RWPE2 (cell line): ENCODE results near the gene RSPRY1.

Experiments used
- ATAC-seq: fragments of 200-7000 bp; cut with Tn5 transposase; 3 replicates; pipeline ENCODE4 v1.9.1; 2021; ENCODE audit warnings: low read depth
- DNase-seq: peaks from one replicate; pipeline ENCODE4 v3.0.0-alpha.2; 2020; ENCODE audit warnings: low spot score
- H3K27ac ChIP-seq: fragments of 450-650 bp; 2 replicates; pipeline ENCODE4 v1.5.1; 2017; ENCODE audit warnings: mild to moderate bottlenecking; ENCODE audit not compliant: poor library complexity, severe bottlenecking
- H3K27me3 ChIP-seq: fragments of 250-450 bp; sonication (Bioruptor Pico); 2 replicates; pipeline ENCODE4 v1.5.1; 2021; ENCODE audit warnings: mild to moderate bottlenecking, moderate library complexity; ENCODE audit not compliant: insufficient read depth, poor library complexity, severe bottlenecking
- H3K36me3 ChIP-seq: fragments of 250-450 bp; sonication (Bioruptor Pico); 2 replicates; pipeline ENCODE4 v1.5.1; 2020; ENCODE audit warnings: low read depth, mild to moderate bottlenecking, moderate library complexity
- H3K4me1 ChIP-seq: fragments of 250-450 bp; sonication (Bioruptor Pico); 2 replicates; pipeline ENCODE4 v1.5.1; 2021; ENCODE audit warnings: mild to moderate bottlenecking, moderate library complexity; ENCODE audit not compliant: insufficient read depth, poor library complexity, severe bottlenecking
- H3K4me3 ChIP-seq: fragments of 250-450 bp; sonication (Bioruptor Pico); 2 replicates; pipeline ENCODE4 v1.5.1; 2021; ENCODE audit warnings: mild to moderate bottlenecking, moderate library complexity; ENCODE audit not compliant: severe bottlenecking
- H3K9me3 ChIP-seq: fragments of 250-450 bp; sonication (Bioruptor Pico); 2 replicates; pipeline ENCODE4 v1.5.1; 2021; ENCODE audit warnings: mild to moderate bottlenecking, moderate library complexity; ENCODE audit not compliant: severe bottlenecking
- TF ChIP-seq, protein P1 (sequence below): fragments of 450-650 bp; IDR thresholded peaks from one replicate; pipeline ENCODE4 v1.5.1; 2017; ENCODE audit warnings: mild to moderate bottlenecking, moderate library complexity; ENCODE audit not compliant: poor library complexity, severe bottlenecking

Gene RSPRY1

DNA sequence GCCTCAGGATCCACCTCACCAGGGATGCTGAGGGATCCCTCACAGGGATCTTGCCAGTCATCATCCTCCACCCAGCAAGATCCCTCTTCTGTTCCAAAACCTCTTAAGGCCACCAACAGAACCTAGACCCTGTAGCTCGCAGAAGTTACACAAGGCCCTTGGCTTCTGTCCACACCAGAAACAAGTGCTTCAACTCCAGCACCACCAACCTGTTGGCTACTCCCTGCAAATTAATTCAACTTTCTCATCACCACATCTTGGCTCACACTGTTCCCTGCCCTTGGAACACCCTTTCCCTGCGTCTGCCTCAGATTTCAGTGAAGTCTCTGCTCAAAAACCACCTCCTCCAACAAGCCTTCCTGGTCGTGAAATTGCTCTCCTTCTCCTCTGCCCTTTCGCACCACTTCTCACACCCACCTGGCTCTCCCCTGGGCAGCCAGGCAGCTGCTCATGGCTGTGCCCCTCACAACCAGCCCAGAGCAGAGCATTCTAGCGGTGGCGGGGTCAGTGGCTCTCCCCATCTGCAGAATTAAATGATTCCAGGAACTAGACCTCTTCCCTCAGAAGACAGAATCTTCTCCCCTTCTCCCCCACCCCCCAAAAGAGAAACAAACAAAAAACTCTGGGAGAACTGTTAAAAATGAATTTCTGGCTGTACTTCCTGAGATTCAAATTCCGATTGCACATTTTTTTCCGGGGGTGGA, 96.5 kb downstream of the RSPRY1 start:
- DNase-seq (no peak), ATAC-seq (no peak)
- TF ChIP-seq, protein P1, sequence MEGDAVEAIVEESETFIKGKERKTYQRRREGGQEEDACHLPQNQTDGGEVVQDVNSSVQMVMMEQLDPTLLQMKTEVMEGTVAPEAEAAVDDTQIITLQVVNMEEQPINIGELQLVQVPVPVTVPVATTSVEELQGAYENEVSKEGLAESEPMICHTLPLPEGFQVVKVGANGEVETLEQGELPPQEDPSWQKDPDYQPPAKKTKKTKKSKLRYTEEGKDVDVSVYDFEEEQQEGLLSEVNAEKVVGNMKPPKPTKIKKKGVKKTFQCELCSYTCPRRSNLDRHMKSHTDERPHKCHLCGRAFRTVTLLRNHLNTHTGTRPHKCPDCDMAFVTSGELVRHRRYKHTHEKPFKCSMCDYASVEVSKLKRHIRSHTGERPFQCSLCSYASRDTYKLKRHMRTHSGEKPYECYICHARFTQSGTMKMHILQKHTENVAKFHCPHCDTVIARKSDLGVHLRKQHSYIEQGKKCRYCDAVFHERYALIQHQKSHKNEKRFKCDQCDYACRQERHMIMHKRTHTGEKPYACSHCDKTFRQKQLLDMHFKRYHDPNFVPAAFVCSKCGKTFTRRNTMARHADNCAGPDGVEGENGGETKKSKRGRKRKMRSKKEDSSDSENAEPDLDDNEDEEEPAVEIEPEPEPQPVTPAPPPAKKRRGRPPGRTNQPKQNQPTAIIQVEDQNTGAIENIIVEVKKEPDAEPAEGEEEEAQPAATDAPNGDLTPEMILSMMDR = no peak
- Histone ChIP-seq H3K4me3 (peak overlapping the region; percentile 67), H3K27ac (peak overlapping the region; percentile 35), H3K4me1 (peaks cover 29% of the 10 kb centered on the region), H3K27me3 (no peaks in the 10 kb centered on the region), H3K36me3 (no peaks in the 10 kb centered on the region), H3K9me3 (no peaks in the 10 kb centered on the region)

DNA sequence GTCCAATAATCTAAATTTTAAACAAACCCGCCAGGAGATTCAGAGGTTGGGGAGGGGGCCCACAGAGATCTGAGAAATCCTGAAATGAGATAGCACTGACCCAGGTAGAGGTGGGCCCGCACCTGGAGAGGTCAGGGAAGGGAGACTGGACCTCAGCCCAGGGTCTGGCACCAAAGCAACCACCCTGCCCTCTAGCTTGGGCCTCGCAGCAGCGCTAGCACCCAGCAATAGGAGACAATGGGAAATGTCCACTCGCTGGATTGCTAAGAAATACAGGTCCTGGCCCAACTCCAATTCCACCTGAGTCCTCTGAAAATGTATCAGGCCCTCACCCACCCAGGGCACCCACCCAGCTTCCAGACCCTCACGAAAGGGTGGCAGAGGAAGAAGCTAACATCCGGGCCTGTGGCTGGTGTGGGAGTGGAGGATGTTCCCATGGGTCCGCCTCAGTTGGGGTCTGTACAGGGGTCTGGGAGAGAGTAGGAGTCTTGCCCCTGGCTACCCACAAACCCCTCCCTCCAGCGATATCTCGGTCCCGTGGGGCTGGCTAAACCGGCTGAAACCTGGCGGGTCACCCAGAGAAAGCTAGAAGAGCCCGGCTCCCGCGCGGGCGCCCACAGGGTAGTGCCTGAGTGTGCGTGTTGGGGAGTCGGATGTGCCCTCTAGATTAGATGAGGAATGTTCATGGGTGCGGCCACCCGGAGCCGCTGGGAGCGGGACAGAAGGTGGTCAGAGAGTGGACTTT, 97.3 kb downstream of the RSPRY1 start:
- TF ChIP-seq, protein P1 = no peak
- peak; percentile 25; the same call in 2 of the 3 replicates for ATAC-seq
- H3K4me3 ChIP-seq = peak overlapping the region; percentile 67
- no peak for DNase-seq
- H3K9me3 ChIP-seq = no peaks in the 10 kb centered on the region
- H3K4me1 ChIP-seq = peaks cover 22% of the 10 kb centered on the region
- no peaks in the 10 kb centered on the region for H3K27me3 ChIP-seq
- H3K36me3 ChIP-seq = no peaks in the 10 kb centered on the region
- H3K27ac ChIP-seq = peak overlapping the region; percentile 35

DNA sequence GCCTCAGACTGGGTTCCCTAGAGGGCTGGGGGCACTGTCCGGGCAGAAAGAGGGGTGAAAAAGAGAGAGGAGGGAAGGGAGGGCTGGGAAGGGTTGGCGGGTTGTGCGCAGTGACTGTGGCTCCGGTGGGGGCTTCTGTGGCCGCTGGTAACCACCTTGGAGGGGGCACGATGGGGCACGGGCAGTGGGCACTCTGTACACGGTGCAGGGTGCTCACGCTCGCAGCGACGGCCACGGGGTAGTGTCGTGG, 97.8 kb downstream of the RSPRY1 start:
- TF ChIP-seq, protein P1 = no peak
- no peak for ATAC-seq
- Histone ChIP-seq H3K36me3 (no peaks in the 10 kb centered on the region), H3K9me3 (no peaks in the 10 kb centered on the region), H3K4me3 (peak overlapping the region; percentile 67), H3K27me3 (no peaks in the 10 kb centered on the region), H3K4me1 (peaks cover 18% of the 10 kb centered on the region), H3K27ac (peak overlapping the region; percentile 35)
- no peak for DNase-seq

DNA sequence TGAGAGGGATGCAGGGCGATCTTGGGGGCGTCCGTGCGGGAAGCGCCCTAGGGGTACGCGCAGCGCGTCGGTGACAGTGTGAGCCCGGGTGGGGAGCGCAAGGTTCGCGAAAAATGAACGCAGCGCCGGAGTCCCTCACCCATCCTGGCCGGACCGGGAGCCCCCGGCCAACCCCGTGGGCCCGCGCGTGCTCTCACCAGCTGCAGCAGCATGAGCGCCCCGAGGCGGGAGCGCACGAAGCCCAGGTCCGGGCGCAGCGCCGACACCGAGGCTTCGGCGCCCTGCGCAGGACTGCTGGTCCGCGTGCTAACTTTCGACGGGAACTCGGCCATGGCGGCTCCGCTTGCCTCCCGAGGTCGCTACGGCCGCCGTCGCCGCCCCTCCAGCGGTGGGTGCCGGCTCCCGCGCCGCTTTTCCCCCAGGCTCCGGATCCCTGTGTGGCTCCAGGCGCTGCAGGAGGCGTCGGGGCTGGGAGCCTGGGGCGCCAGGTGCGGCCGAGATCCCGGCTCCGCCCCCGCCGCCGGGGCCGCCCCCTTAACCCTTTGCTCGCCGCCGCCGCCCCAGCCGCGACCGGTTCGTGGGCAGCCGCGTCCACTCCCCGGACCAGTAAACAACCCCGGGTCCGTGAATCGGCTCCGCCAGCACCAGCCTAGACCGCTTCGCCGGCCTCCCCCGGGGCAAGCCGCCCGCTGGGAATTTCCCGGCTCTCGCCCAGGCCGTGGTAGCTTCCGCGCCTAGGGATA, 98.3 kb downstream of the RSPRY1 start, which contains the start of gene PLLP:
TSS of gene PLLP (minus strand) at position 464 of the 743 bp plus-strand sequence. CDS start at position 332, 132 bp downstream.
- Histone ChIP-seq H3K9me3 (no peaks in the 10 kb centered on the region), H3K27me3 (no peaks in the 10 kb centered on the region), H3K4me1 (peaks cover 18% of the 10 kb centered on the region), H3K27ac (peak within 1 kb of the TSS; percentile 35), H3K36me3 (no peaks in the 10 kb centered on the region), H3K4me3 (peak within 1 kb of the TSS; percentile 67)
- ATAC-seq (peak; percentile 69), DNase-seq (no peak)
- TF ChIP-seq, protein P1 = no peak
